Suppressor macrophage treated with lipopolysaccharide for 1 hour (primary cell): ENCODE measurements around the gene FHDC1.

Source experiments
- DNase-seq, 3 donors: peaks; one replicate each; pipeline ENCODE4 v3.0.0-alpha.2; 2020 to 2022

FHDC1 gene

DNA sequence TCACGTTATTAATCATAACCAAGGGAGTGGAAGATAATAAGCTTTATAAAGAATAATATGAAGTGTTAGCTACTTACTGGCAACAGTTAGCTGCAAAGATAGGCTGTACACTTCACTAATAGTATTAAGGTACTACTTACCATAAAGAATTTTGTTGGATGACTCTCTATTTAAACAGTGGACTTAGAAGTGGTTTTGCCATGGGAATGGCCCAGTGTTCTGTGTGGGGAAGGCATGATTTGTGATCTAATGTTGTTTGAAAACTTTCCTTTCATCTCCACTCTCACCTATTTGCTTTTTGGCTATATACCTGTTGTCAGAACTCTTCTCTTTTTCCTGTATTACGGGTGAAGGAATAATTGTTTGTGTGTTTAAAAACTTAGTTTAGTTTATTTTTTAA, 23.0 kb downstream of the FHDC1 start:
- DNase-seq, result no peak

DNA sequence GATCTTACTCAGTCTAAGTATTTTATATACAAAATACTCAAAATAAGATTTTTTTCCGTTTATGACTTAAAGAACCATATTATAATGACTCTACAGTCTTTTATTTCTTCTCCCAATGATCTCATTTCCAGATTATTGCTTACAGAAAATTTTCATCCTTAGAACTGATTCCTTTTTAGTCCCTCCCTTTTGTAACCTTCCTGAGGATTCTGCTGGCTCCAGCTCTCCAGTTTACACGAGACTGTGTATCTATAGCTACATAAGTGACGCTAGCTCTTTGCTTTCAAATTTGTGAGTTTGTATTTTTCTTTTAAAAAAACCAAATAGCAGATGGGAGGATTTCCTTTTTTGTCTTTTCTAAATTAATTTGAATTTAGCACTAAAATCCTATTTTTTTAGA, 24.0 kb downstream of the FHDC1 start:
- no peak for DNase-seq

DNA sequence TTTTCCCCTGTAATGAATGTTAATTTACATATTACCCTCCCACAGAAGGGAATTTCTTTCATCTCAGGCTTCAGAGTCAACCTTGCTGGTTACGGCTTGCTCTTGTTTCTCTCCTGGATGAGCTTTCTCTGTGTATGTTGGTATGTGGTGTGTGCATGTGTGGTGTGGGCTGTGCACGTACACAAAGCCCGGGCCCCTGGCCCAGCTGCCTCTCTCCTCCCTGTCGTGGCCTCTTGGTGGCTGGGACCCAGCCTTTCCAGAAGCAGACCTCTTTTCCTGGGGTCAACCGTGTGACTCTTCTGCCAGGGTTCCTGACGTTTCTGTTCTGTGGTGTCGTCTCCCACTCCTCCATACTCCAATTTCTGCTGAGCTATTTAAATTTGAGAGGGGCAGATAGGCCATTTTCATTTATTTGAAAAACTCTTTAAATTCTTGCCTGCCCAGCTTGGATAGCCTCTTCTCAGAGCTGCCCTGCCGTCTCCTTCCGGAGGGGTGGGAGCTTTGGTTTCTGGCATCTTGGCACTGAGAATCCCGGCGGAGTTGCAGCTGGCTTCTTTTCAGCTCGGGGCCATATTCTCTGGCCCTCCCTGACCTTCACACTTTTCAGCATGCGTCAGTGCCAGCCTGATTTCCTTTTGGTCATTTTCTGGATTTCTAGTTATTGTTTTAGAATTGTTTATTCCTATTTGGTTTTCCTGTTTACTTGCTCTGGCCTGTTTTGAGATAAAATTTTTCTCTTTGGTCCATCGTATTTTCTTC, 25.1 kb downstream of the FHDC1 start:
- DNase-seq, result no peak

DNA sequence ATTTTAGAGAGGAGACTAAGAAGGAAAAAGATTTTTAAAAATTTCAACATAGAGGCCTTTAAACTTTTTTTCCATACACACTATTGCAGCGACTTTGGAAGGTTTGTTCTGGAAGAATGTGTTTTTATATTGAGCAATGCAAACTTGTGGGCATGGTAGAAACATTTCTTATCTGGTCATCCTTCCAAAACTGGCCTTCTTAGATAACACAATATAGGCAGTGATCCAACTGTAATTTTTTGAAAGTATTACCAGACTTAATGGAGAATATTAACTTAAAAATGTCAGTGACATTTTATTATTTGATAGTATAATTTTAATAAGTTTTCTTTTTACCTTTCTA, 25.6 kb downstream of the FHDC1 start:
- no peak for DNase-seq

DNA sequence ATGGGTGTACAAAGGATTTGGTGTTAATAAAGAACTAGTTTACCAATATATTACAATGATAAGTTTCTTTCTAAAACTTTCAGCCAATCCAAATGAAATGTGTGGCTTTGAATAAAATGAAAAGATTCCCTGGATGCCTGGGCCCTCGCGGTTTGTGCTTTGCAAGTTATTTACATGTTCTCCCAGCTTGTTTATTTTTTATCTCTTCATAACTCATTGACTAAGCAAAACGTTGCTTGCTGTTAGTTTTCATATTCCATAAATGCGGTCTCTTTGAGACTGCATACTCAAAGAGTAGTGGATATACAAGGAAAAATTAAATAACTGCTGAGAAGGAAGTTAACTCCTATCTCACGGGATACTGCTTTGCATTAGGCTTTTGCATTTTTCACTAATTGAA, 26.0 kb downstream of the FHDC1 start:
- no peak for DNase-seq

DNA sequence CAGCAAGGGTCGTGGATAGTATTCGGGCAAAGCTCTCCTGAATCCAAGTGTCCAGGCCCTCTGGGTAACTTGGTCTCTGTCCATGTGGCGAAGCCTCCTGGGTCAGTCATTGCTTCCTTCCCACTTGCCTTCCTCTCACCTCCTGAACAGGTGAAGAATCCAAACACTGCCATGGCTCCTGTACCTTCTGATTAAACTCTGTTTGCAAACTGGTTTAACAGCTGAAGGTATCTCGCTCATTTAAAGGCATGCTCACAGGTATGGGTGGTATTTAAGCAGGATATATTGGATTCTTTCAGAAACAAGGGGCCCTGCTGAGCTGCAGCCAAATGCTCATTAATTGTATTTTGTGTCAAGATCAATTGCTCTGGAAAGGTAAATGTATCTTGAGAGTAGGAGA, 28.2 kb downstream of the FHDC1 start:
- no peak for DNase-seq

DNA sequence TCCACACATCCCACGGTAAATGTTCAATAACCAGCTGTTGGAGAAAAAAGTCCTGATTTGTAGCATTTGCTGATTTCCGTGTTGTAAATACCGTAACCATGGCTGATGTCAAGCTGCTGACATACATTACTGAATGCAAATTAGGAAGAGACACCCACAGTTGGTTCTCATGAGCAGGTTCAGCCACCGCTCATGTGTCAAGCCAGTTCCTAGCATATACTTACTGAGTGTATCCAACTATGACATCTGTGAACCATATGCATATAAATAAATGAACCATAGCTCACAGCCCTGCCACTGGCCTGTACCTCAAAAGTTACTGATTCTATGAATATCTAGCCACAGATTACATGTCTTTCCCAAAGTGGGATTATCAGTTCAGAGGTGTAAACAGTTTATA, 29.5 kb downstream of the FHDC1 start:
- DNase-seq, result no peak

DNA sequence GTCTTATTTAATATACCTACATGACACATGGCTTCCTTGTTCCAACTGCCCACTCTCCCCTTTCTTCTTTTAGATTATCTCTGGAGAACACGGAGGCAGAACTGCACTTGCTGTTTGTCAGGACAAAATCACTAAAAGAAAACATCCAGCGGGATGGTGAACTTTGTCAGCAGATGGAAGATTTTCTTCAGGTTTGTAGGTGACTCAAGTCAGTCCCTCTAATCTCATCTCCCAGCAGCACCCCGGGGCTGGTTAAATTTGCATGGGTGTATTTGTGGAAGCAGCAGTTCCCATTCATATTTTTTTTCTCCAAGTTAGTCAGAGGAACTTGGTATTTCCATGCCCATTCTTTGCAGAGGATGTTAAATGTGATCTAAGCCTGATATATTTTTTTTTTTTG, 31.8 kb downstream of the FHDC1 start:
- DNase-seq, result no peak

DNA sequence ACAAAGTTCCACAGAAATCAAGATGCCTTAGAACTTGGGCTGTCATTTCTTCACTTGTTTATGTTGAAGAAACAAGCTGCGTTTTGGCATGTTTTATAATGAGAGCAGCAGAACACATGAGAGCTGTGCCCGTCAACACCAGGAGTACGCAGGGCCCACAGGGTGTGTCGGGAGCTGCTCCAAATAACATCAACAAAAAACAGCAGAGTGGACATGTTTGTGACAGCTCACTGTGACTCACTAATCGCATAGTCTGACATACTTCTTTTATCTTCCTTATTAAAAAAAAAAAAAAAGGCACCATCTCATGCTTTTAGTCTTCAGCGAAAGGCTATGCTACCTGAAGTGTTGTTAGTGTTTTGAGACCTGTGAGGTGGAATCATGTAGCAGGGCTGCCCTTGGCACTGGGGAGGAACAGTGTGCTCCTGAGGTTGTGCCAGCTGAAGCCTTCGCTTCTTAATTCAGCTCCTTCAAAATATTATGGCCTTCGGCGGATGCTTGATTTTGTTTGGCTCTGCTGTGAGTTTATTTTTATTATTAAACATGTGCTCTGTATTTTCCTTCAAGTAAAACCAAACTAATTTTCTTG, 32.8 kb downstream of the FHDC1 start:
- DNase-seq, result no peak

DNA sequence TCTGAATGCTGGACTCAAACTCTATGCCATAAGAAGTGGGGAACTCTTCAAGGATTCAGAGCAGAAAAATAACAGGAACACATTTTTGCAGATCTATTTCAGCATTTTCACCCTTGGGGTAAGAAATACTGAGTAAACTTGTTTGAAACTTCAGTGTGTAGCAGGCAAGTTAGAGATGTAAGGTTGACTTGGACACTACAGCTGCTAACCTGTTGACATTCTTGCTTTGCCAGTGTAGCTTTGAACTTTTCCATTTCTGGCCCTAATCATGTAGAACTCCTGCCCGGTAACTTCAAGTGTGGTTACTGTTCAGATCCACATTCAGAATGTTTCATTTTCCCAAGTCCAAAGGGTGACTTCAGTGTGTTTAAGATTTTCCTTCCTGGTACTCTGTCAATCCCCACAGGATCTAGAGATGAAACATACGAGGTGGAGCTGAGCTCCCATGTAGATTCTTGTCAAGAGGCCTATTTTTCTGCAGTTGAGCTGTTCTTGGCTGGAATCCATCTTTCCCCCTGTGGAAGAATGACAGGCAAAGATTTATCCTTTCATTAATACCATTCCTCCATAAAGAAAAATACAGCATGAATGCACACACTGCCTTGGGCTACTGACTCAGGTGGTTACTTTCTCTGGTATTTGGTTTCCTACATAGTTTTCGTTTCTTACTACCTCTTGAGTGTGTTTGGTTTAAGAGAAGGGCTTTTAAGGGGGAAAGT, 34.1 kb downstream of the FHDC1 start:
- DNase-seq, result no peak

DNA sequence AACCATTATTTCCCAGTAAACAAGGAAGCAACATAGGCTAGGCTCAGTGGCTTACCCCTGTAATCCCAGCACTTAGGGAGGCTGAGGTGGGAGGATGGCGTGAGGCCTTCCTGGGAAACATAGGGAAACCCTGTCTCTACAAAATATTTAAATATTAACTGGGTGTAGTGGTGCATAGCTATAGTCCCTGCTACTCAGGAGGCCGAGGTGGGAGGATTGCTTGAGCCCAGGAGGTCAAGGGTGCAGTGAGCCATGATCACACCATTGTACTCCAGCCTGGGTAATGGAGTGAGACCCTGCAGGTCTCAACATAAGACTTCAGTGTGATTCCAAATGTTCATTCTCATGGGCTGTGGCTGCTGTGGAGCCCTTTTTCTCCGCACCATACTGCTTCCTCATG, 34.9 kb downstream of the FHDC1 start:
- no peak for DNase-seq

DNA sequence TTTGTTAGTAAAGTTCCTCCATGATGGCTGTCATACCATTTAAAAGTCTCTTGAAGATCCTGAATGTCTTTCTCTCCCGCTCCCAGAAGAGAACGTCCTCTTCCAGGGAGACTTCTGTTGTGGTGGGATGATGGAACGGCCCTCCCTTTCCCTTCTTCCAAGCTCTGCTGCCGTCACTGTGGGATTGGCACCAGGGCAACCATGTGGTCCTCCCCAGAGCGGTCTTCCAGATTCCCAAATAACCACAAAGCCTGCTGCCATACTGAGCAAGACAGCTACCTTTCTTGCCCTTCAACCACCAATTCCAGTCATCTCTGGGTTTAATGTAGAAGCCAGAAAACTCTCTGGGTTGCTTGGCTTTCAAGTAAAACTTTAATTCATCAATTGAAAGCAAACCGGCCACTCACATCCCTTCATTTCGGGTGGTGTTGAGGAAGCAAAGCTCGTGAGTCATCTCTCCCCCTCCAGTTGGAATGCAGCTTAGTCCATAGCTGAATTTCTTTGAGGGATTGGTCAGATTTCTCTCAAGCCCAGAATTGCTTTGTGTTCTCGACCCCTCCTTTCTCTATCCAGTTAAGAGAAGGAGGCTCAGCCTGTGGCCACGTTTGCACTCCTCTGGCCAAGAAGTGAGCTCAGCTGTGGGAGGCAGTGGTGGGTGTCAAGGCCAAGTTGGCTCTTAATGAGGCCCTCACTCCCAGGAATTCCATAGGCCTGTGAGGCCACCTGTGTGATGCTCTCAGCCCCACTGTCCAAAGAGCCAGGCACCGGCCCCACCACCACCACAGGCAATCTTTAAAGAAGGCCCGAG, 36.9 kb downstream of the FHDC1 start:
- DNase-seq, result no peak

DNA sequence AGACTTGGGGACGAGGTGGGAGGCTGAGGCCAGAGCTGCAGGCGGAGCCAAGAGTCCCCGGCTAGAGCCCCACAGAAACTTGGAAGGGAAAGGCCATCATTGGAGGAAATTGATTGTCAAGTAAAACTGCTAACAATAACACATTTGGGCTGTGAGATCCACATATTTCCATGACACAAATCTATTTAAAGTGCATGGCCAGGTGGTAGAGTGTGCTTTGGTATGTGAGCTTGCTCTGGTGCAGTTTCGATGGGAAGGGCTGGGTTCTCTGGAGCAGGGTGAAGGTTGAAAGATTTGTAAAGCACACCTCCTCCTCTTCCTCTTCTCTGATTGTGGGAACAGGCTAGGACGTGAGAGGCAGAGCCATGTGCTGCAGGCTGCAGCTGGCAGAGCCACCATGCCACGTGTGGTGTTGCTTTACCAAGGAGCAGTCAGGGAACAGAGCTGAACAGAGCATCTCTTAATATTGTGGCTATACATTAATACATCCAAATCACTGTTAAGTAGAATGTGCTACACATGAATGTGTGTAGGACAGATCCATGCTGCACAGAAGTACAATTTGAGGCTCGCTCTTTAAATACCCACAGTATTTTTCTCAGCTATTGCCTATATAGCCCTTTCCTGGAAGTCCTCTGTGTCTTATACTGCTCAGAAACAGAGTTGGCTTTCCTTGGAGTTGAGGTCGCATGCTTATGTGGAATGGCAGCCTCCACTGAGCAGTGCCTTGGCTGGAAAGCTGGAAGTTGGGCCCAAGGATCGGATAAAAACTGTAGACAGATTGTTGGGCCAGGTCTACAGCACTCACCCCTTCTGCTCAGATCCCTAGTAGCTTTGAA, 37.7 kb downstream of the FHDC1 start:
- no peak for DNase-seq

DNA sequence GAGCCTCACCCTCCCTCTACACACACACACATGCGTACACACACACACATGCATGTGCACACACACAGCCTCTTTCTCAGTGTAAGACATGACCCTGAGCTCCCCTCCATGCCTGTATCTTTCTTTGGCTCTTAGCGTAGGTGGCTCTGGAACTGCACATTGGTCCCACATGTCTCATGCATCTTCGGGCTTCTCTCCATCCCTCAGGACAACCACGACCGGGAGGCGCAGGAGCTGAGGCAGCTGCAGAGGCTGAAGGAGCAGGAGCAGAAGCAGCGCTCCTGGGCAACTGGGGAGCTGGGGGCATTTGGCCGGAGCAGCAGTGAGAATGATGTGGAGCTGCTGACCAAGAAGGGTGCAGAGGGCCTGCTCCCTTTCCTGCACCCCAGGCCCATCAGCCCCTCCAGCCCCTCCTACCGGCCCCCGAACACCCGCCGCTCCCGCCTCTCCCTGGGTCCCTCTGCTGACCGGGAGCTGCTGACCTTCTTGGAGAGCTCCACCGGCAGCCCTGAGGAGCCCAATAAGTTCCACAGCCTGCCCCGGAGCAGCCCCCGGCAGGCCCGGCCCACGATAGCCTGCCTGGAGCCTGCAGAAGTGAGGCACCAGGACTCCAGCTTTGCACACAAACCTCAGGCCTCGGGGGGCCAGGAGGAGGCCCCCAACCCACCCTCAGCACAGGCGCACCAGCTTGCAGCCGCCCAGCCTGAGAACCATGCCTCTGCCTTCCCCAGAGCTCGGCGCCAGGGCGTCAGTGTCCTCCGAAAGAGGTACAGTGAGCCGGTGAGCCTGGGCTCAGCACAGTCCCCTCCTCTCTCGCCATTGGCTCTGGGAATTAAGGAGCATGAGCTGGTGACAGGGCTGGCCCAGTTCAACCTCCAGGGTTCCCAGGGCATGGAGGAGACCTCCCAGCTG, 38.6 kb downstream of the FHDC1 start:
- no peak for DNase-seq

DNA sequence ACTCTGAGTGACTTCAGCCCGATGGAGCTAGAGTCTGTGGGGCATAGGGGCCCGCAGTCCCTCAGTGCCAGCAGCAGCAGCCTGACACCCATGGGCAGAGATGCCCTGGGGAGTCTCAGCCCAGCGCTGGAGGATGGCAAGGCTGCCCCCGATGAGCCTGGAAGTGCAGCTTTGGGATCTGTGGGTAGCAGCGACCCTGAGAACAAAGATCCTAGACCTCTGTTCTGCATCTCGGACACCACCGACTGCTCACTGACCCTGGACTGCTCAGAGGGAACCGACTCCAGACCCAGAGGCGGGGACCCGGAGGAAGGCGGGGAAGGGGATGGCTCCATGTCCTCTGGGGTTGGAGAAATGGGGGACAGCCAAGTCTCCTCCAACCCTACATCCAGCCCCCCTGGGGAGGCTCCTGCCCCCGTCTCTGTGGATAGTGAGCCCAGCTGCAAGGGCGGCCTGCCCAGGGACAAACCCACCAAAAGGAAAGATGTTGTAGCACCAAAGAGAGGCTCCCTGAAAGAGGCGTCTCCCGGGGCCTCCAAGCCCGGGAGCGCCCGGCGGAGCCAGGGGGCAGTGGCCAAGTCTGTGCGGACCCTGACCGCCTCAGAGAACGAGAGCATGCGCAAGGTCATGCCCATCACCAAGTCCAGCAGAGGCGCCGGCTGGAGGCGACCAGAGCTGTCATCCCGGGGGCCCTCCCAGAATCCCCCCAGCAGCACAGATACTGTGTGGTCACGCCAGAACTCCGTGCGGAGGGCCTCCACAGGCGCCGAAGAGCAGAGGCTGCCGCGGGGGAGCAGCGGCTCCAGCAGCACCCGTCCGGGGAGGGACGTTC, 39.5 kb downstream of the FHDC1 start:
- no peak for DNase-seq

DNA sequence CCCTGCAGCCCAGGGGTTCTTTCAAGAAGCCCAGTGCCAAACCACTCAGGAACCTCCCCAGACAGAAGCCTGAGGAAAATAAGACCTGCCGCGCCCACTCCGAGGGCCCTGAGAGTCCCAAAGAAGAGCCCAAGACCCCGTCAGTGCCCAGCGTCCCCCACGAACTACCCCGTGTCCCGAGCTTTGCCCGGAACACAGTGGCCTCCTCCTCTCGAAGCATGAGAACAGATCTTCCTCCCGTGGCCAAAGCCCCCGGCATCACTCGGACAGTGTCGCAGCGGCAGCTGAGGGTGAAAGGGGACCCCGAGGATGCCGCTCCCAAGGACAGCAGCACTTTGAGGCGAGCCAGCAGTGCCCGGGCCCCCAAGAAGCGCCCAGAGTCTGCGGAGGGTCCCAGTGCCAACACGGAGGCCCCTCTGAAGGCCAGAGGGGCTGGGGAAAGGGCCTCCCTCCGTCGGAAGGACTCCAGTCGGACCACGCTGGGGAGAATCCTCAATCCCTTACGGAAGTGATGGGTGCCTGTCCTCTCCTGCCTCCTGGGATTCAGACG, 40.2 kb downstream of the FHDC1 start:
- no peak for DNase-seq

DNA sequence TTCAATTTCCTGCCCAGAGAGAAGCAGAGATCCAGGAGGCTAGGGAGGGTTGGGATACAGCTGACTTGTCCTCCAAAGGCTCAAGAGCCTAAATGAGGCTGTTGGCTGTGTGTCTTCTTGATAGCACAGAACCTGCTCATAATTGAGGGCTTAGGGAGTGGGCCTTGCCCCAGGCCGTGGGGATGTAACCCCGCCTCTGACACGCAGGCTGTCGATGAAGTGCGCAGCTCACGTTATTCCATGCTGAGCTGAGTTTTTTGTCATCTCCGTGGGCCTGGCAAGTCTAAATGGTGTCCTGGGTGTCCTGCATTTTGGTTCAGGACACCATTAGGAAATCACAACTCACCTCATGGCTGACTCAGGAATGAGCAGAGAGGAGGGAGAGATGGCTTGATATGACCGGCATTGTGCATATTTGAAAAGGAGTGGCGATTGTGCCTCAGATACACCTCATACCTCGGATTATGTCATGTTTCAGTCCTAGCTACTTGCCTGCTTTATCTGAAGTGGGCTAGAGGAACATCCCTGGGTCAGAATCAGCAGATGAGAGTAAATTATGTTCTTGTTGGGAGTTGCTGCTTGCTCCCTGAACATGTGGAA, 43.7 kb downstream of the FHDC1 start:
- DNase-seq, result no peak

DNA sequence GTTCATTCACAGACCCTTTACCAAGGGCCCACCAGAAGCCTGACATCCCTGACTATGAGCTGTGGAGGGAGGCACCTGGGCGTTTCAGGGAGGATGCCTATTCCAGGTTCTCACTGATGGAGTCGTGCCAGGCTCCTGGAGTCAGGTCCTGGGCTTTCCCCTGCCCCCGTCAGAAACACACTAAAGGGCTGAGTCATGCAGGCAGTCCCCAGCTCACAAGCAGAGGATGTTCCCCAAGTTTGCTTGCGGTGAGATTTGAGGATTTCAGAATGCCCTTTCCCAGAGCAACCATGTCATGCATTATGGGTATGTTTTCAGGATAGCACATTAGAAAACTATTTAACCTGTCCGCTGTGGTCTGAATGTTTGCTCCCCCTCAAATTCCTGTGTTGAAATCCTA, 45.2 kb downstream of the FHDC1 start:
- DNase-seq, result no peak

DNA sequence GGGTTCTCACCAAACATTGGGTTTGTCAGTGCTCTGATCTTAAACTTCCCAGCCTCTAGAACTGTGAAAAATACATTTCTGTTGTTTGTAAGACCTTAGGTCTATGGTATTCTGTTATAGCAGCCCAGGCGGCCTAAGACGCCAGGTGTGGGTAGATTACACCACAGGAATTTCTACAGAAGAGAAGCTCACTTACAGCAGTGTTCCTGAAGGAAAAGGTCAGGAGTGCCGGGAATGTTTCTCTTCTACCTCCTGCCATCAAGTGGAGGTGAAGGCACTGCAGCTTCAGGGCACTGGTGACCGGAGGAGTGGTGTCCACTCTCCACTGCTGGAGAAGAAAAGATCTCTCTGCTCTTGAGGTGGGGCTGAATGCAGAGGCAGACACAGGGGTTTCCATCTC, 45.7 kb downstream of the FHDC1 start:
- no peak for DNase-seq

DNA sequence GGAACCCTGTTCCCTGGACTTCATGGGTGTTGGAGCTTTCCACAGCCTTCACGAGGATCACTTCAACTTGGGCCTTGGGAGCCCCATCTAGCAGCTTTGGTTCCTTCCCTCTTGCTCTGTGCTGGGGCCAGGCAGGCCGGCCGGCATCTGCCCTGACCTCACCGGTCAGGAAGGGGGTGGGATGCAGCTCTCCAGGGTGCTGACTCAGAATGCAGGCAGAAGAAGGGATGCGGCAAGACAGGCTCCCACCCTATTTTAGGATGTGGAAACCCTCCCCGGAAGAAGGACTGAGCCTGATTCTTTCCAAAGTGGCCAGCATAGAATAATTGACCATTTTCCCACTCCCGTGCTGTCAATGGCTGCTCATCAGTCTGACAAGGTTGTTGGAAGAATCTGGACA, 47.1 kb downstream of the FHDC1 start:
- no peak for DNase-seq
